AML-193 (cell line): ENCODE data around the gene GAK.
"Not testable (repeated sequence)": the region's sequence is repeated elsewhere in the genome, so short reads cannot be mapped to it uniquely, and the experiment has no call there.

Experiments used
- DNase-seq, 2 experiments: peaks; one replicate each; lab custom pipeline; 2025; lab: John Stamatoyannopoulos, UW

GAK gene

DNA sequence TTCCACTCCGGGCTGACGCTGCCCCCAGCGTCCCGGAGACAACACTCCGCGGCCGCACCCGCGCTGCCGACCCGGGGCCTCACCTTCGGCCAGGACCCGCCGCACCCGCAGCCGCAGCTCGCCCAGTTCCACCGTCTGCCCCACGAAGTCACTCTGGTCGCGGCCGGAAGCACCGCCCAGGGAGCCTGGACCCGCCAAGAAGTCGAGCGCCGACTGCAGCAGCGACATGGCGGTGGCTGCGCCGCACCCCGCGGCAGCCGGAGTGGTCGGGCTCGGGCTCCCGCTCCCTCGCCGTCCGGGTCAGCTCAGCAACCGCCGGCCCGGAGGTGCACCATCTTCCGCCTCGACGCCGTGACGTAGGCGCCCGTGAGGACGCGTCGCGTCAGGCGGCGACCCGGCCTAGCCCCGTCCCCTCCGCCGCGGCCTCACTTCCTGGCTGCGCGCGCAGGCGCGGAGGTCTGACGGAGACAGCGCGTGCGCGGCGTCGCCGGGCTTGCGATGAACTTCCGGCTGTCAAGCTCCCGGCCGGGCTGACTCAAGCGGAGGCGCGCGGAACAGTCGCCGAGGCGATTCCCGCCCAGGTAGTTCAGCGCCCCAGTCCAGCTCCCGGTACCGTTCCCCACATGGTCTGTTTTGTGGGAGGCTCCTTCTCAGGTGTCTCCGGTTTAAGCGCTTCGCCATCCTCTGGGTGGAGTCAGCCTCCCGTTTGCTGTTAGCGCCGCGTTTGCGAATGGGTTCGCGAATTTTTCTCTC lies at the start of gene GAK, which contains the start of gene TMEM175:
TSS of gene GAK (minus strand) at position 357 of the 753 bp plus-strand sequence. CDS start at position 228, 129 bp downstream.
TSS of gene TMEM175 (plus strand) at position 501 of the 753 bp plus-strand sequence. CDS start 15,280 bp downstream, outside the sequence.
- peak; percentile 86 to 88 for DNase-seq

DNA sequence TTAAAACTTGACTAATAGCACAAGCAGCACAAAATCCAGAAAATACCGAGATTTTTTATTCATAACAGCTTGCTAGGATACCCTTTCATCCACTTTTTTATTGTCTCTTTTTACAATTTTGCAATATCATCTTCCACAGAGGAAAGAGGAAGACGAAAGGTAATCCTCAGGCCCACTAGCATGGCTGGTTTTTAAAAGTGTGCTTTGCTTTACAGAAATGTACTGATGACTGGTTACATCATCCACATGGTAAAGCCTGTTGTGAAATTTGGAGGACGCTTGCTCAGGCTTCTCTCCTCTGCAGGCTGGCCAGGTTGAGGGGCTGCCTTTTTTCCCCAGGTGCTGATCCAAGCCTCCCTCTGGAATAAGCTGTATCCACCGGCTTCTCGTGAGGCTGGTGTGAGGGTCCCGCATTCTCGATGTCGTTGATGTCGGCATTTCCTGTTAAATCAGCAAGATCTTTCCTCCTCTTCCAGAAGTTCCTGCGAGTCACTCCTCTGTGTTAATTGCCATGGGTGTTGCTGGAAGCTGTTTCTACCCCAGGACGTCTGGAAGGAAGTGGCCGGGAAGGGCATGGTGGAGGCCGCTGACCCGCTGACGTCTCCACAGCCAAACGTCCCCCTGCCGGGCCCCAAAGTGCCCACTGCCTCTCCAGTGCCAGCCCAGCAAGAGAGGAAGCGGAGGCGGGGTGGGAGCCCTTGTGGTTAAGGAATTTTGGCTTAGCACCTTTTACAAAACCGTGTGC lies 47.0 kb upstream of the GAK start:
- peak; percentile 88 to 92 for DNase-seq

DNA sequence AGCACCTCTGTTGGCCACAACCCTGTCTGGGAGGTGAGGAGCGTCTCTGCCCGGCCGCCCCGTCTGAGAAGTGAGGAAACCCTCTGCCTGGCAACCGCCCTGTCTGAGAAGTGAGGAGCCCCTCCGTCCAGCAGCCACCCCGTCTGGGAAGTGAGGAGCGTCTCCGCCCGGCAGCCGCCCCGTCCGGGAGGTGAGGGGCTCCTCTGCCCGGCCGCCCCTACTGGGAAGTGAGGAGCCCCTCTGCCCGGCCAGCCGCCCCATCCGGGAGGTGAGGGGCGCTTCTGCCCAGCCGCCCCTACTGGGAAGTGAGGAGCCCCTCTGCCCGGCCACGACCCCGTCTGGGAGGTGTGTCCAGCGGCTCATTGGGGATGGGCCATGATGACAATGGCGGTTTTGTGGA lies 43.9 kb upstream of the GAK start:
- DNase-seq, result not testable (repeated sequence)

DNA sequence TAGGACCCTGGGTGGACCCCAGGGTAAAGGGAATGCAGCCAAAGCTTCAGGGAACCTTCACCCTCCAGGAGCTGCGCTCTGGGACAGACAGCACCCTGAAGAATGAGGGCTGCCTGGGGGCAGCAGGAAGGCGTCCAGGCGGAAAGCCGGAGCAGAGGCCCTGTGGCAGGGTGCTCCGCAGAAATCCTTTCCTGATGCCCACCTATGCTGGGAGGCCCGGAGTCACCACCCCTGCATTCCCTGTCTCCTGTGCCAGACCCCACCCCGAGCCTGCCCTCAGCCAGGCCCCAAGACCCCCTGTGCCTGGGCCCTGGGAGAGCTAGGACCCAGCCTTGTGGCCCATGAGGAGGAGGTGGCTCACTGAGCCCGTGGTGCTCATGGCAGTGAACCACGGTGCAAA lies 42.6 kb upstream of the GAK start:
- no peak for DNase-seq

DNA sequence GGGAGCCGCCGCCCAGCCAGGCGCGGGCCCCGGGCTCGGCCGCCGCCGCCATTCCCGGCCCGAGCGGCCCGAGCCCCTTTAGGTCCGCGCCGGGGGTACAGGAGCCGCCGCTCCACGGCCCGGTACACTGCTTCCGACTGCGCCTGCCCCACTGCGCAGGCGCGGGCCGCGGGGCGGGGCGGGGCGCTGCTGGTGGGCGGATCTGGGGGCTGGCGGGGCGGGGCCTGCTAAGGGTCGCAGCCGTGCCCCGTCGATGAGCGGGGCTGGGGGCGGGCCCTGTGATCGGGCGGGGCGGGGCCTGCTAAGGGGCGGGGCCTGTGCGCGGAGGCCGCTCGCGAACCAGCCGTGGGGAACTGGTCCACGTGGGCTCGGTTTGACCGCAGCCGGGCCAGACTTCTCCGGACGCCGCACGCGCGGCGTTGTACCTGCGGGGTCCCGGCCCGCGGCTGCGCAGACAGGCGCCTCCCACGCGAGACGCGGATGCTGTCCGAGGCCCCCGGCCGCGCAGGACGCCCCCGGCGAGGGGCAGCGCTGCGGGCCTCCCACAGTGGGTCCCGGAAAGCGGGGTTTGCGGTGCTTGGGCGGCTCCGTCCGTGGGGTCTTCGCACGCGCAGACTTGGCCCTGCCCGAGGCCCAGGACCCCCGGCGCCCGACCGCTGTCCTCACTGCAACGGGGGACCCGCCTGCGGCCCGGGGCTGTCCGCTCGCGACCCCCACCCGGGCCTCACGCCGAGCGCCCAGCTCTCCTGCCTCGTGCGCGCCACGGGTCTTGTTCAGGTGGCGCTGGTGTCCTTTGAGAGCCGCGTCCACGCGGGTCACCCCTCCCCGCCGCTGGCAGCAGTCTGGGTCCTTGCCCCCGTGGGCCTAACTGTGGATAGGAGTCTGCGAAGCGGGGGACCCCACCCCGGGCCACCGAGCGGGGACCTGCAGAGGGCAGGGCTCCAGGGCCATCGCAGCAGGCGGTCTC lies 41.6 kb upstream of the GAK start, which contains the start of gene DGKQ:
TSS of gene DGKQ (minus strand) at position 139 of the 967 bp plus-strand sequence. CDS start at position 52, 87 bp downstream.
- DNase-seq, result peak in 1 of 2 experiments; percentile 18

DNA sequence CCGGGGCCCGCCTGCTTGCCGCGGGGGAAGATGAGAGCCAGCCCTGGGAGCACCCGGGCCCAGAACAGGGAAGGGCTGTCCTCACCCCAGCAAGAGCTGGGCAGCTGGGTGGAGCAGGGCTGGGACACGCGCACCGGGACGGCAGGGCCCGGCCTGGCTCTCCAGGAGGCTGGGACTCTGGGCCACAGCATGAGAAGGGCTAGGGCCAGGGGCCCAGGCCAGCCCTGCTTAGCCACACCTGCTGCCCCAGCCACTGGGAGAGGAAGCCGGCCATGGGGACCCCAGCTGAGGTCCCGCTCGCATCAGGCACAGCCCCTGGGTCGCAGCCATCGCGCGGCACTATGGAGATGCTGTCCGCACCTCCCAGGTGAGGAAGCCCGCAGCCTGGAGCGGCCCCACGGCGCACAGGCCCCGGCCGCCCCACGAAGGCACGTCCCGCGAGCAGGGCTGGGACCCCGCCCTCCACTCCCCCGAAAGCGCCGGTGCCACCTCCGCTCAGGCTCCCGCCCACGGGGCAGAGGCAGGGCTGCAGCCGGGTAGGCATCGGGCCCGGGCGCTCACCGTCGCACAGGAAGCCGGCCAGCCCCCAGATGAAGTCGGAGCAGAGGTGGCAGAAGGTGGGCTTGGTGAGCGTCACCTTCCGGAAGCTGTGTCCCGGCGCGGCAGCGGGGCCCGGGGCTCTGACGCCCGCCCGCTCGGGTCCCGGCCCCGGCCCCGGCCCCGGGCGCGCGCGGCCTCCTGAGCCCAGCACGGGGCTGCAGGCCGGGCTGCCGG lies 40.7 kb upstream of the GAK start:
- DNase-seq, result no peak

DNA sequence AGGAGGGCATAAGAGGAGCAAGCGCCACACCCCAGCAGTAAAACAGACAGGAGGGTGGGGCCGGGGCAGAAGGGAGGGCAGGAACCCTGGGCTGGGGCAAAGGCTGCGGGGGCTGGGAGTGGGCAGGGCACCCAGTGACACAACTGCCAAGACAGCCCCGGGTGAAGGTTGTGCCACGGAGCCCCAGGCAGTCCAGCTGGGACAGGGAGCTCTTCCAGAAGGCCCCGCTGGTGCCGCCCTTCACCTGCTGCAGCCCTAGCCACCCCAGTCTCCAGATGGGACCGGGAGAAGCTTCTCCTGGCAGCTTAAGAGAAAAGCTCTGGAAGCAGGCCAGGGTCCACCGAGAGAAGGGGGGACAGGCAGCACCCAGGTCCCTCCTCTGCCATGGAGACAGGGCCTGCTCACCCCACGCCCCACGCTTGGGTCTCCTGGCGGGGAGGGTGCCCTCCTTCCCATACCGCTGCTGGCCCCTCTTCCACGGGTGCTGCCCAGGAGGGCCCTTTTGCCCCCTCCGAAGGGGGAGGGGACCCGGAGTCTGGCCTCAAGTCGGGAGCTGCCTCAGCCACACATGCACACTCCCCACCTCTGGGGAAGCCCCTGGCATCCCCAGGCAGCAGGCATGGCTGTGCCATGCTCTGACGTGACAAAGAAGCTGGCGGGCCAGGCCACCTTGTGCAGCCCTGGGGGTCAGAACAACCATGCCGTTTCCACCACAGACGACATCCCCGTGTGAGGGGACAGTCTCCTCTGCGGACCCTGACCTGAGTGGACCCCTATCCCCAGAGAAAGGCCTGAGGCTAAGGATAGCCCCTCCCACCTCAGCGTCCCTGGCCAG lies 39.8 kb upstream of the GAK start:
- no peak for DNase-seq

DNA sequence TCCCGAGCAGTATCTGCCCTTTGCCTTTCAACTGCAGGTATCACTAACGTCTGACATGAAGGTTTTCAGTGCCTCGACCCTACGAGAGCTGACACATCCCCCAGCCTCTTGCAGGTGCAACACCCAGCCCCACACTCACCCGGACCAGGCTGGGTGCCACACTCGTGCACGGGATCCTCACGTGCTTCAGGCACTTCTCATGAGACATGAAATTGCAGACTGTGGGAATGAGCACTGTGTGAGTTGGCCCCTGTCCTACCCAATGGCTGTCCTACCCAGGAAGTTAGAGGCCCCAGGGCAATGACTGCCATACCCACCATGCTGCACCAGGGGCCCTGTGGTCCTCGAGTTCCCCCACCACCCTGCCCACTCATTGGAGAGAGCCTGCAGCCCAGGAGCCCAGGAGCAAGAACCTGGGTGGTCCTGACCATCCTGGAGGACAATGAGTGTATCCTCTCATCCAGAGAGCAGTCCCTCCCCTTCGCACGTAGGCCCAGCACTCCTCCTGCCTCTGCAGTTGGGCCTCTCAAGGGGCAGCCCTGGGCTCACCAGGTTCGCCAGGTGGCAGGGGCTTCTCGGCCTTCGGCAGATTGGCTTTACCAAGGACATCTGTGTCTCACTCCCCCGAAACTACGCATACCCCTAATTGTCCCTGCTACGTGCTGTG lies 38.9 kb upstream of the GAK start:
- DNase-seq, result no peak

DNA sequence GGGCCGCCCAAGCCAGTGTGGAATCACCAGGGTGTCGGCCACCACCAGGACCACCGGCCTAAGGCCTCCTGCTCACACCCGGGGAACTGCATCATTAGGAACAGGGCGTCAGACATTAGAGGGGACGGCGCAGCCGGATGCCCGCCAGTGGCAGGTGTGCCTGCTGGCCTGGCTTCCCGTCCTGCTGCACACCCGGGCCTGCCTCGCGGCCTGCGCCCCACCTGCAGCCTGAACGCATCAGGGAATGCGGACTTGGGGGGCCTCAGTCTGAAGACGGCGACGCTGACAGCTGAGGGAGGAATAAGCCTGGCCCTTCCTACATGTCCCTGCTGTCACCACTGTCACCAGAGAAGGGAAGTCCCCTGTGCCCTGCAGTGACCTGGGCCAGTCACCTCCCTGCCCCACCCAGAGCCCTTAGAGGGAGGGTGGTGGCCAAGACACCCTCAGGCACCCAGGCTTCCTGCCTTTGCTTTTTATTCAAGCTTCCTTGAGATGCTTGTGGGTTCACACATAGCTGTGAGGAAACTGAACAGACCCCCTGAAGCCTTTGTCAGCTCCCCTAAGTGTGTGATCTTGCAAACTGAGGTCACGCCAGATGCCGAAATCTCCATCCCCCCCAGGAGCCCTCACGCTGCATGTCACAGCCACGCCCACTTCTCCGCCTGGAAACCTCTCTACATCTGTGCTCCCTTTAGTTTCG lies 38.1 kb upstream of the GAK start:
- no peak for DNase-seq

DNA sequence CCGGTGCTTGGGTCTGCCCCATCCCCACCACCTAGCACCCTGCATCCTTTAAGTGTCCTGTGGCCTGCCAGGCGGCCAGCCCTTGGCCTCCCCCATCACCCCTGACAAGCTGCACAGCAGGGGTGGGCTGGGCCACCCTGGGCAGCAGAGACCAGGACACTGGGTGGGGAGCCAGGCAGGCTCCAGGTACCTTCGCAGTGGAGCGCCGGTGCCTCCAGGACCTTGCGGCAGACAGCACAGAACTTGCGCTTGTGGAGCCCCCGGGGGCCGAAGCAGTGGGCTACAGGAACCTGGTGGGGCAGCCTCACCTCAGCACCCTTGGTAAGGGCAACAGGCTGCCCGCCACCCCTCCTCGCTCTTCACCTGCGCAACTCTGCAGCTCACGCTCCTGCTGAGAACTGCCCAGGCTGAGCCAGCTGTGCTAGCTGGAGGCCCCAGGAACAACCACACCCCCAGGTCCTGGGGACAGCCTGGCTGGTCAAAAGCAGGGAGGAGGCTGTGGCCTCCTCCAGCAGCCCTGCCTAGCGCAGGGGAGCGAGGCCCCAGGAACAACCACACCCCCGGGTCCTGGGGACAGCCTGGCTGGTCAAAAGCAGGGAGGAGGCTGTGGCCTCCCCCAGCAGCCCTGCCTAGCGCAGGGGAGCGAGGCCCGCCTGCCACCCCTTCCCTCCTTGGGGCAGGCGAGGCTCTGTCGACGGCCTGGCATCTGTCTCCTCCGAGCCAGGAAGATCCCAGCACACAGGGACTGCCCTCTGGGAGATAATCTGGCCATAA lies 36.7 kb upstream of the GAK start:
- DNase-seq, result no peak

DNA sequence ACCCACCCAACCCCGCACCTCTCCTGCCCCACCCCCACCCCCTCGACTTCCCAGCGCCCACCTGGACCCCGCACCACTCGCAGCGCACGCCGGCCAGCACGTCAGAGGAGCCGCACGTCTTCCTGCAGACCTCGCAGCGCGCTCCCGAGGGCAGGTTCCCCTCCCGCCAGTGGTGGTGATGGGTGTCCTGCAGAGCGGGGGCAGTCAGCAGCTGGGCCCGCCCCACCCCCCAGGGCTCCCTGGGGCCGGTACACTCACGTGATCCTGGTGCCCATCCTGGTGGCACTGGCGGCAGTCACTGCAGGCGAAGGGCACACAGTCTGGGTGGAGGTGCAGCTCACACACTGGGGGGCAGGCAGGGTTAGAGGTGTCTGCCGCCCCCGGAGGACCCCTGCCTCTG lies 36.1 kb upstream of the GAK start:
- DNase-seq, result no peak

DNA sequence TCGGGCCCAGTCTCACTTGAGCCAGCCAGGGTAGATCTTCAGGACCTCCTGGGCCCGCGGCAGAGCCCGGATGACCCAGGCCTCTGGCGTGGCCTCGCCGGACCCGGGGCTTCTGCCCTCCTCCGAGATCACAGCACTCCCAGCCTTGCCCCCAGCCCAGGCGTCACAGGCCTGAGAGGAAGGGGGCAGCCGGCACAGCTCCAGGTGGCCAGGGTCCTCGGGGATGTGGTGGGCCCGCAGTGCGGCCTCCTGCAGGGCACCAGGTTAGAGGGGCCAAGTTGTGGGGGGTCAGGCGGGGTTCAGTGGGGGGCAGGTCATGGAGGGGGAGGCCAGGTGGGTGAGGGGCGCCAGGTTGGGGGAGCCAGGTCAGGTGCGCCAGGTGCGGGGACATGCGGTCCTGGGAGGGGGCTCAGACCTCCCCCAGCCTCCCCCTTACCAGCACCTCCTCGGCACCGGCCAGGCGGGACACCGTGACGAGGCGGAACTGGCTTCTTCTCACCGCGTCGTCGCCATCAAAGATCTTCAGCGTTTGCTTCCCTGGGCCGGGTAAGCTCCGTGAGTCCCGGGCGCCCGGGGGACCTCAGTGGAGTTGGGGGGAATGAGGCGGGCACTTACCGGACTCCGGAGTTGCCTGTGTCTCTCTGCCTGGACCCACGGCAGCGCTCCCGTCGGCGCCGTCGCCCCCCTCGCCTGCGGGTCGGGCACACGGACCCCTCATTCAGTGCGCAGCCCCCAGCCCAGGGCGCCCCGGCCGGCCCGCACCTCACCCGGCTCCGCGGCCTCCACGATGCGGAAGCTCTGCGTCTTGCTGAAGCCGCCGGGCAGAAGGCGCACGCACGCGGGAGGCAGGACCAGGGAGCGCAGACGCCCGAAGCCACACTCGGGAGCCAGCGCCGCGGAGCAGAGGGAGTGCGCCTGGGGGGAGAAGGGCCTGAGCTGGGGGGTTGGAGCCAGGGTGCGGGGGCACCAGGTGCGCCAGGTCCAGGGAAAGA lies 35.3 kb upstream of the GAK start:
- no peak for DNase-seq

DNA sequence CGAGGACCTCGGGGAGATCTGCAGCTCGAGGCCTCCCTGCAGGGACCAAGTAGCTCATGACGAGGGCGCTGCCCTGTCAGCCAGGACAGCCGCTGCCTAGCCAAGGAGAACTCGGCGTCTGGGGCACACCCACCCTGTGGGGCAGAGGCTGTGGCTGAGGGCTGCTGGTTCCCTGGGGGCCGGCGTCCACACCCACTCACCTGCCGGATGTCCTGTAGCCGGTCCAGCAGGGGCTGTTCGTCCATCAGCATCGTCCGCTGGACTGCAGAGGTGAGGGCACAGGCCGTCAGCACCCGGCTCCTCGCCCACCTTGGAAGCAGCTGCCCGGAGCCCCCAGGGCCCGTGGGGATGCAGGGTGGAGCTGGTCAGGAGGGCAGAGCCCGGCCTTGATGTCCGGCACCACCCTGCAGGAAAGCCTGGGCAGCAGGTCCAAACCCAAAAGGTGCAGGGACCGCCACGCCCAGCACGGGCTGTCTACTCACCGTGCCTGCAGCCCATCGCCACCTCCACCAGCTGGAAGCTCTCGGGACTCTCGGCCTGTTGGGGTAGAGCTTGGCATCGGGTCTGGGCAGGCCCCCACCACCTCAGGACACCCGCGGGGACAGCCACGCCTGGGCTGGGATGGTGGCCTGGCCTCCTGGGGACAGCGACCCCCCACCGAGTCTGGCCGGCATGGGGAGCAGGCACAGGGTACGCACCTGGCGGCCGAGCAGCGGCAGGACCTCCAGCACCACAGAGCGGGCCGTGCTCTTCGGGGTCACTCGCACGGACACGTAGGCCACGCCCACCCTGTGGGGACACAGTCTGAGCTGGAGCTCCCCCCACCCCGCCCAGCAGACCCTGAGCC lies 34.4 kb upstream of the GAK start:
- no peak for DNase-seq

DNA sequence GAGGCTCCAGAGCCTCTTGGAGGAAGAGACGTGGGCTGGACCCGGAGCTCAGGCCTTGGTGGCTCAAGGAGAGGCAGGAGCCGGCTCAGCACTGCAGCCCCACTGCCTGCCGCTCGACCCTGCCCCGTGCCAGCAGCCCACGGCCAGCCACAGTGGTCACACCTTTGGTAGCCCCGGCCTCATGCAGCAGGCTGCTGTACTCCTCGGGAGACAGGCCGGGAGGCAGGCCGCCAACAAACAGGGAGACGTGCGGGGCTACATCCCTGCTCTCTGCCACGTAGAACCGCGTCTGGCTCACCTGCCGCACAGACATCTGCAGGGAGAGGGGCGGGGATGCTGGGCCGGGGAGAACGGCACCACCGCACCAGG lies 33.6 kb upstream of the GAK start:
- DNase-seq, result no peak

DNA sequence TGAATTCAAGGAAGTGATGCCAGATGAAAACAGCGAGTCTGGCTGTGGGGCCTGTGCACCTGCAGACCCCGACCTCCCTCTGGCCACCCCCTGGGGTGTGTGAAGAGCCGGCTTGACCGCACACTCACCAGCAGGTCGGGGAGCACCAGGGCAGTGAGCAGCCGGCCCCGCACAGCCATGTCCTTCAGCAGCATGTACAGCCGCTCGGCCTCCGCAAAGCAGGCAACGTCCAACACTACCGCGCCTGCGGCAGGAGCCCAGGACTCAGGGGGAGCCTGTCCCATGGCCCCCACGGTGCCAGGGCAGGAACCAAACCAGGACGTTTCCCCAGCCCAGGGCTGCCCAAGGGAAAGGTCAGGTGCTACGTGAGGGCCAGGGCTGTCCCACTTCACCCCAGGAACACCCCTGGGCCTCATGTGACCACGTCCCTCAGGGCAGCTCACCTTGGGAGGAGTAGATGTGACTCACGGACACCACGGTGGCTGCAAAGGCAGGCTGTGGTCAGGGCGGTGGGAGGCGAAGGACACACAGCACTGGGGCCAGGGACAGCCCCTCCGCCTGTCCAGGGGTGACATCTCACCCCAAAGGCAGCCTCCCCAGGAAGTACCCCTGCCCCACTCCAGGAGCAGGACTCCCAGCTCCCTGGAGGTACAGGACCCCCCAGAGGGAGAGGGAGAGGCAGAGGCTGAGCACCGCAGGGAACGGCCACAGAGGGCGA lies 33.1 kb upstream of the GAK start:
- no peak for DNase-seq
